Hepatocyte (in vitro differentiated cells): ENCODE measurements around the gene OCIAD1. TPM values are rescaled to one million over a fixed set of nuclear protein-coding genes. Genes with fewer than 3 reads are reported as not detected.
"Not testable (repeated sequence)": the region's sequence is repeated elsewhere in the genome, so short reads cannot be mapped to it uniquely, and the experiment has no call there.

Experiments
- DNase-seq: peaks from one replicate; pipeline ENCODE4 v3.0.0-alpha.2; 2016; ENCODE audit warnings: low spot score
- H2AFZ ChIP-seq: fragments of 200-600 bp; sonication (generic); 2 replicates; pipeline ENCODE4 v1.6.0; 2016; ENCODE audit warnings: antibody characterized with exemption, mild to moderate bottlenecking
- H3K27ac ChIP-seq: fragments of 200-600 bp; sonication (generic); 2 replicates; pipeline ENCODE4 v1.5.1; 2016; ENCODE audit warnings: mild to moderate bottlenecking
- H3K27me3 ChIP-seq: fragments of 200-600 bp; sonication (generic); 2 replicates; pipeline ENCODE4 v1.6.1; 2016
- H3K36me3 ChIP-seq: fragments of 200-600 bp; sonication (generic); replicated peaks from 2 replicates; pipeline ENCODE4 v1.5.1; 2016; ENCODE audit warnings: low read depth; ENCODE audit not compliant: insufficient read depth
- H3K4me1 ChIP-seq: fragments of 200-600 bp; sonication (generic); 2 replicates; pipeline ENCODE4 v1.5.1; 2016; ENCODE audit warnings: mild to moderate bottlenecking, moderate library complexity; ENCODE audit not compliant: insufficient read depth
- H3K4me2 ChIP-seq: fragments of 200-600 bp; sonication (generic); 2 replicates; pipeline ENCODE4 v1.6.0; 2016
- H3K4me3 ChIP-seq: fragments of 200-600 bp; sonication (generic); 2 replicates; pipeline ENCODE4 v1.5.1; 2016; ENCODE audit warnings: mild to moderate bottlenecking
- H3K79me2 ChIP-seq: fragments of 200-600 bp; sonication (generic); 2 replicates; pipeline ENCODE4 v1.6.0; 2017; ENCODE audit warnings: mild to moderate bottlenecking
- H3K9me2 ChIP-seq: fragments of 200-600 bp; sonication (generic); replicated peaks from 2 replicates; pipeline ENCODE4 v1.6.0; 2017; ENCODE audit warnings: mild to moderate bottlenecking; ENCODE audit not compliant: insufficient read depth
- H3K9me3 ChIP-seq: fragments of 200-600 bp; sonication (generic); 2 replicates; pipeline ENCODE4 v1.5.1; 2016; ENCODE audit warnings: low read depth, mild to moderate bottlenecking
- H4K20me1 ChIP-seq: fragments of 200-600 bp; sonication (generic); 2 replicates; pipeline ENCODE4 v1.6.0; 2016; ENCODE audit warnings: mild to moderate bottlenecking; ENCODE audit not compliant: insufficient read depth, poor library complexity, severe bottlenecking
- EZH2 ChIP-seq: fragments of 200-600 bp; sonication (generic); IDR thresholded peaks from 2 replicates; pipeline ENCODE4 v1.6.1; 2016; ENCODE audit warnings: antibody characterized with exemption, mild to moderate bottlenecking, borderline replicate concordance
- EZH2phosphoT487 ChIP-seq: fragments of 200-600 bp; sonication (generic); IDR thresholded peaks from one replicate; pipeline ENCODE4 v1.6.1; 2018; ENCODE audit warnings: antibody characterized with exemption, mild to moderate bottlenecking, low read depth, moderate library complexity; ENCODE audit not compliant: unreplicated experiment, severe bottlenecking
- WGBS: methylation state at CpG from one replicate; pipeline ENCODE4 v1.1.6; 2016; ENCODE audit warnings: low lambda C conversion rate; ENCODE audit errors: missing lambda C conversion rate; 5-methylcytosine and 5-hydroxymethylcytosine counted together
- polyA plus RNA-seq: library from polyadenylated mRNA; unstranded; fragments of >200 nt; fragmentation: Nextera tagmentation; extraction: Ambion mirVana; gene quantifications from 2 replicates; pipeline ENCODE4 v1.2.1, GENCODE V29; 2016
- total RNA-seq: library from RNA; depleted of rRNA; stranded (reverse); fragments of >200 nt; gene quantifications from 2 replicates; pipeline ENCODE4 v1.2.3, GENCODE V29; 2014
- TF ChIP-seq, protein P1 (sequence below): fragments of 200-600 bp; sonication (generic); IDR thresholded peaks from 2 replicates; pipeline ENCODE4 v1.5.1; 2016; ENCODE audit warnings: antibody characterized with exemption, mild to moderate bottlenecking; ENCODE audit not compliant: poor library complexity

OCIAD1 gene
- total and polyA plus RNA-seq, 2 experiments from 2014 or later = 201 to 233 TPM

DNA sequence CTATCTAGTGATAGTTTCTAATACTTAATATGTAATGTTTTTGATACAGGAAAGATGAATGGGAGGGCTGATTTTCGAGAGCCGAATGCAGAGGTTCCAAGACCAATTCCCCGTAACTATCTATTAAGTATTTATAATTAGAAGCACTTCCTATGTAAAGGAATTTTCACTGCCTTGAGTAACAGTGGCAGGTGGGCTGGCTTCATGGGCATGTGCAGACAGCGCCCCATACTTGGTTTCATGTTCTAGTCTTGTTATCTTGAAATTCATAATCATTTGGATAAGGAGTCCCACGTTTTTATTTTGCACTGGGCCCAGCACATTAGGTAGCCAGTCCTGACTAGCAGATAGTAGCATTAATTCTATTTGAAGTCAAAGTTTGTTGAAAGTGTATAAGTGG is 1.7 kb downstream of the OCIAD1 start:
- H3K9me2 ChIP-seq = no peaks in the 10 kb centered on the region
- TF ChIP-seq, protein P1, sequence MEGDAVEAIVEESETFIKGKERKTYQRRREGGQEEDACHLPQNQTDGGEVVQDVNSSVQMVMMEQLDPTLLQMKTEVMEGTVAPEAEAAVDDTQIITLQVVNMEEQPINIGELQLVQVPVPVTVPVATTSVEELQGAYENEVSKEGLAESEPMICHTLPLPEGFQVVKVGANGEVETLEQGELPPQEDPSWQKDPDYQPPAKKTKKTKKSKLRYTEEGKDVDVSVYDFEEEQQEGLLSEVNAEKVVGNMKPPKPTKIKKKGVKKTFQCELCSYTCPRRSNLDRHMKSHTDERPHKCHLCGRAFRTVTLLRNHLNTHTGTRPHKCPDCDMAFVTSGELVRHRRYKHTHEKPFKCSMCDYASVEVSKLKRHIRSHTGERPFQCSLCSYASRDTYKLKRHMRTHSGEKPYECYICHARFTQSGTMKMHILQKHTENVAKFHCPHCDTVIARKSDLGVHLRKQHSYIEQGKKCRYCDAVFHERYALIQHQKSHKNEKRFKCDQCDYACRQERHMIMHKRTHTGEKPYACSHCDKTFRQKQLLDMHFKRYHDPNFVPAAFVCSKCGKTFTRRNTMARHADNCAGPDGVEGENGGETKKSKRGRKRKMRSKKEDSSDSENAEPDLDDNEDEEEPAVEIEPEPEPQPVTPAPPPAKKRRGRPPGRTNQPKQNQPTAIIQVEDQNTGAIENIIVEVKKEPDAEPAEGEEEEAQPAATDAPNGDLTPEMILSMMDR = no peak
- no peak for TF ChIP-seq EZH2phosphoT487
- no peak for TF ChIP-seq EZH2
- H3K4me1 ChIP-seq = peaks cover 13% of the 10 kb centered on the region
- DNase-seq = no peak
- H3K27ac ChIP-seq = no peak overlapping the region
- H3K36me3 ChIP-seq = no peaks in the 10 kb centered on the region
- peak overlapping the region; percentile 78 for H3K4me2 ChIP-seq
- no peaks in the 10 kb centered on the region for H3K9me3 ChIP-seq
- H3K79me2 ChIP-seq = peaks cover 64% of the 10 kb centered on the region
- H2AFZ ChIP-seq = no peak overlapping the region
- WGBS = 77% methylated on average over 5 of the region's 5 CpGs
- peaks cover 7% of the 10 kb centered on the region for H4K20me1 ChIP-seq
- H3K4me3 ChIP-seq = peak overlapping the region; percentile 73
- H3K27me3 ChIP-seq = no peaks in the 10 kb centered on the region

GRCh38 chr4:48836658-48837057 is 5.8 kb downstream of the OCIAD1 start:
- Histone ChIP-seq H3K27ac (no peak overlapping the region), H3K4me2 (no peak overlapping the region), H3K9me2 (no peaks in the 10 kb centered on the region), H3K36me3 (no peaks in the 10 kb centered on the region), H3K27me3 (no peaks in the 10 kb centered on the region), H3K9me3 (no peaks in the 10 kb centered on the region), H3K4me3 (no peak overlapping the region), H3K79me2 (peaks cover 98% of the 10 kb centered on the region), H3K4me1 (peaks cover 13% of the 10 kb centered on the region), H2AFZ (no peak overlapping the region), H4K20me1 (peaks cover 7% of the 10 kb centered on the region)
- WGBS = 97% methylated on average over 4 of the region's 4 CpGs
- no peak for TF ChIP-seq EZH2phosphoT487
- DNase-seq = no peak

- H3K79me2 ChIP-seq = peaks cover 91% of the 10 kb centered on the region
- no peaks in the 10 kb centered on the region for H3K9me2 ChIP-seq
- H4K20me1 ChIP-seq = peaks cover 9% of the 10 kb centered on the region
- no peak overlapping the region for H3K4me2 ChIP-seq
- WGBS = 85% methylated on average over 9 of the region's 9 CpGs
- TF ChIP-seq EZH2 (no peak), EZH2phosphoT487 (no peak)
- TF ChIP-seq, protein P1 = no peak
- H2AFZ ChIP-seq = no peak overlapping the region
- H3K27me3 ChIP-seq = no peaks in the 10 kb centered on the region
- H3K36me3 ChIP-seq = no peaks in the 10 kb centered on the region
- no peak overlapping the region for H3K4me3 ChIP-seq
- no peaks in the 10 kb centered on the region for H3K4me1 ChIP-seq
- H3K9me3 ChIP-seq = no peaks in the 10 kb centered on the region
- H3K27ac ChIP-seq = no peak overlapping the region
- no peak for DNase-seq
These were observed 10.3 kb downstream of the OCIAD1 start for GRCh38 chr4:48841045-48841827.

GRCh38 chr4:48844843-48845242 is 14.0 kb downstream of the OCIAD1 start:
- H3K9me3 ChIP-seq = no peaks in the 10 kb centered on the region
- peaks cover 14% of the 10 kb centered on the region for H4K20me1 ChIP-seq
- no peak overlapping the region for H2AFZ ChIP-seq
- no peaks in the 10 kb centered on the region for H3K27me3 ChIP-seq
- no peak overlapping the region for H3K4me3 ChIP-seq
- H3K79me2 ChIP-seq = peaks cover 68% of the 10 kb centered on the region
- DNase-seq = no peak
- 82% methylated on average over 2 of the region's 2 CpGs for WGBS
- no peaks in the 10 kb centered on the region for H3K4me1 ChIP-seq
- no peaks in the 10 kb centered on the region for H3K9me2 ChIP-seq
- H3K36me3 ChIP-seq = no peaks in the 10 kb centered on the region
- TF ChIP-seq EZH2 (no peak), EZH2phosphoT487 (no peak)
- TF ChIP-seq, protein P1 = no peak
- H3K27ac ChIP-seq = no peak overlapping the region
- H3K4me2 ChIP-seq = no peak overlapping the region

DNA sequence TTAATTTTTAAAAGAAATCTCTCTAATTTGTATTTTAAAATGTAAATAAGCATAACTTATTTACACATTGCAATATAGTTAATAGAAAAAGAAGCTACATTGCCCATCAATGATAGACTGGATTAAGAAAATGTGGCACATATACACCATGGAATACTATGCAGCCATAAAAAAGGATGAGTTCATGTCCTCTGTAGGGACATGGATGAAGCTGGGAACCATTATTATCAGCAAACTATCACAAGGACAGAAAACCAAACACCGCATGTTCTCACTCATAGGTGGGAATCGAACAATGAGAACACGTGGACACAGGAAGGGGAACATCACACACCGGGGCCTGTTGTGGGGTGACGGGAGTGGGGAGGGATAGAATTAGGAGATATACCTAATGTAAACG is 17.9 kb downstream of the OCIAD1 start:
- not testable (repeated sequence) for H3K4me1 ChIP-seq, H4K20me1 ChIP-seq, H2AFZ ChIP-seq, DNase-seq, H3K27ac ChIP-seq, H3K9me2 ChIP-seq, H3K27me3 ChIP-seq, H3K9me3 ChIP-seq, H3K4me3 ChIP-seq, H3K4me2 ChIP-seq, H3K36me3 ChIP-seq
- H3K79me2 ChIP-seq = peaks cover 36% of the 10 kb centered on the region
- 97% methylated on average over 6 of the region's 6 CpGs for WGBS
